ENCODE results near the gene LRRFIP1. TPM values are rescaled to one million over a fixed set of nuclear protein-coding genes. Genes with fewer than 3 reads are reported as not detected.

Gene LRRFIP1
- total RNA-seq, 2 donors from 2014 or later: 66.1 to 73.1 TPM

- no peaks in the 10 kb centered on the region for H3K9me3 ChIP-seq
- H3K27me3 ChIP-seq (replicated peaks; ENCODE audit: insufficient read depth): no peaks in the 10 kb centered on the region
- peaks cover 9% of the 10 kb centered on the region for H3K4me1 ChIP-seq (replicated peaks)
- H3K27ac ChIP-seq: no peak overlapping the region
- no peak for DNase-seq (ENCODE audit: low spot score)
- no peak for TF ChIP-seq CTCF (IDR thresholded peaks at IDR 0.05)
- TF ChIP-seq POLR2A (IDR thresholded peaks at IDR 0.05): no peak
- TF ChIP-seq POLR2AphosphoS5 (IDR thresholded peaks at IDR 0.05): no peak
- WGBS: 96% methylated on average over 1 of the region's 1 CpG
- intact Hi-C loops (cut with DNase I): no loop called here
- no peak overlapping the region for H3K4me3 ChIP-seq
- no peaks in the 10 kb centered on the region for H3K36me3 ChIP-seq
Observed at GRCh38 chr2:237629188-237629534, 1.8 kb downstream of the LRRFIP1 start.

- TF ChIP-seq CTCF (IDR thresholded peaks at IDR 0.05): no peak
- TF ChIP-seq POLR2AphosphoS5 (IDR thresholded peaks at IDR 0.05): no peak
- TF ChIP-seq POLR2A (IDR thresholded peaks at IDR 0.05): no peak
- no peaks in the 10 kb centered on the region for H3K9me3 ChIP-seq
- H3K4me3 ChIP-seq: no peak overlapping the region
- intact Hi-C loops (cut with DNase I): no loop called here
- no peak overlapping the region for H3K27ac ChIP-seq
- 77% methylated on average over 8 of the region's 8 CpGs for WGBS
- H3K36me3 ChIP-seq: no peaks in the 10 kb centered on the region
- peaks cover 9% of the 10 kb centered on the region for H3K4me1 ChIP-seq (replicated peaks)
- no peaks in the 10 kb centered on the region for H3K27me3 ChIP-seq (replicated peaks; ENCODE audit: insufficient read depth)
- DNase-seq (ENCODE audit: low spot score): no peak
Observed at GRCh38 chr2:237629739-237630138, 2.4 kb downstream of the LRRFIP1 start.

GRCh38 chr2:237630216-237631000, 3.0 kb downstream of the LRRFIP1 start:
- no peaks in the 10 kb centered on the region for H3K27me3 ChIP-seq (replicated peaks; ENCODE audit: insufficient read depth)
- no peak overlapping the region for H3K27ac ChIP-seq
- intact Hi-C loops (cut with DNase I): no loop called here
- H3K4me3 ChIP-seq: no peak overlapping the region
- TF ChIP-seq POLR2A (IDR thresholded peaks at IDR 0.05) (no peak), CTCF (IDR thresholded peaks at IDR 0.05) (no peak), POLR2AphosphoS5 (IDR thresholded peaks at IDR 0.05) (no peak)
- no peak for DNase-seq (ENCODE audit: low spot score)
- no peaks in the 10 kb centered on the region for H3K36me3 ChIP-seq
- peaks cover 9% of the 10 kb centered on the region for H3K4me1 ChIP-seq (replicated peaks)
- no peaks in the 10 kb centered on the region for H3K9me3 ChIP-seq
- WGBS: 84% methylated on average over 12 of the region's 12 CpGs

GRCh38 chr2:237631007-237631785, 3.8 kb downstream of the LRRFIP1 start:
- H3K27ac ChIP-seq: no peak overlapping the region
- intact Hi-C loops (cut with DNase I): no loop called here
- H3K27me3 ChIP-seq (replicated peaks; ENCODE audit: insufficient read depth): no peaks in the 10 kb centered on the region
- TF ChIP-seq POLR2A (IDR thresholded peaks at IDR 0.05): no peak
- no peak for TF ChIP-seq CTCF (IDR thresholded peaks at IDR 0.05)
- no peak for TF ChIP-seq POLR2AphosphoS5 (IDR thresholded peaks at IDR 0.05)
- no peaks in the 10 kb centered on the region for H3K36me3 ChIP-seq
- peaks cover 9% of the 10 kb centered on the region for H3K4me1 ChIP-seq (replicated peaks)
- no peak for DNase-seq (ENCODE audit: low spot score)
- H3K4me3 ChIP-seq: no peak overlapping the region
- H3K9me3 ChIP-seq: no peaks in the 10 kb centered on the region
- 92% methylated on average over 14 of the region's 14 CpGs for WGBS

Data from prostate gland (tissue), 2 donors.